Occipital lobe (tissue), 2 donors: Measurements from ENCODE around the gene CDC42EP5. TPM values are rescaled to one million over a fixed set of nuclear protein-coding genes. Genes with fewer than 3 reads are reported as not detected.
"Not testable (repeated sequence)": the region's sequence is repeated elsewhere in the genome, so short reads cannot be mapped to it uniquely, and the experiment has no call there.

Source experiments
- DNase-seq: peaks from one replicate; lab custom pipeline; 2025; lab: John Stamatoyannopoulos, UW
- total RNA-seq: library from RNA; depleted of rRNA; stranded (reverse); fragments of >200 nt; gene quantifications from one replicate; pipeline ENCODE4 v1.2.3, GENCODE V29; 2014

The CDC42EP5 gene
- total RNA-seq, 1 donor from 2014 or later = 1.2 TPM

DNA sequence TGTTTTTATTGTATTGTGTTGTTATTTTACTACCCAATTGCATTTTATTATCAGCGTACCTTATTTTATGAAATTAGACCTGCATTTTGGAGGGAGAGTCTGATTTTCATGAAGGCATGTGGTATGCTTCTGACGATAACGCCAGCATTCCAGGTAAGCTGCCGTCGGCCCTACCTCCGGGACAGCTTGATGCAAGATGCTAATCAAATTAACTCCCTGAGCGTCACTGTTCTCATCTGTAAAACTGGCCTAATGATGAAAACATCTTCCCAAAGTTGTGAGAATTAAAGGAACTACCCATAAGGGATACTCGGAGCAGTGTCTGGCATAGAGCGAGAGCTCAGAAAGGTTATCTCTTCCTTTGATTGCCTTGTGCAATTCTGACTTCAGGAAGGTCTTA lies 16.7 kb upstream of the CDC42EP5 start:
- DNase-seq = no peak

DNA sequence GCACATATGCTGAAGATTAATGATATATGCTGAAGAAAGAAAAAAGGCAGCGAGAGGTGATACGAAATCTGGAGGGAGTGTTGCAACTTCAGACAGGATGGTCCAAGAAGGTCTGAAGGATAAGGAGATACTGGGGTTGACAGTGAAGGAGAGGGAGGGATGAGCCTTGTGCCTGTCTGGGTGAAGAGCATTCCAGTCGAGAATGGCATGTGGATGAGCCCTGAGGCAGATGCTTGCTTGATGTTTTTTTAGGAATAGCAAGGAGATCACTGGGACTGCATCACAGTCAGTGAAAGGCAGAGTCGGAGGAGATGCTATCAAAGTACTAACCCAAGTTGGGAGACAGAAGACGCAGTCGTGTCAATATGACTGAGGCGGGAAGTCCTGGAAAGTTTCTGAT lies 16.2 kb upstream of the CDC42EP5 start:
- no peak for DNase-seq

DNA sequence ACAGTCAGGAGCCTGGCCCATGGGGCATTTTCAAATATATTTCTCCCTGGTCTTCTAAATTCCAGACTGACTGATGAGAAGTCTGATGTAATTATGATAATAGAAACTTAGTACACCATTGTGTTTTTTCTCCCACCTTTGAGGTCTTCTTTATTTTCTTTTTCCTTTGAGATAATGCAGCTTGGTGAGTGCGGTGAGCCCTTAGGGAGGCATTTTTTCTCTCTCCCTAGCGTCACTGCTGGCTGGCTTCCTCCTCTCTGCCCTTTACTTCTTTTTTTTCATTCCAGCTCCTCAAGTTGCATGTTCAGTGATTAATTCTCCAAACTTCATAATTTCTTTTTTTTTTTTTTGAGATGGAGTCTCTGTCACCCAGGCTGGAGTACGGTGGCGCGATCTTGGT lies 12.8 kb upstream of the CDC42EP5 start:
- DNase-seq = no peak

DNA sequence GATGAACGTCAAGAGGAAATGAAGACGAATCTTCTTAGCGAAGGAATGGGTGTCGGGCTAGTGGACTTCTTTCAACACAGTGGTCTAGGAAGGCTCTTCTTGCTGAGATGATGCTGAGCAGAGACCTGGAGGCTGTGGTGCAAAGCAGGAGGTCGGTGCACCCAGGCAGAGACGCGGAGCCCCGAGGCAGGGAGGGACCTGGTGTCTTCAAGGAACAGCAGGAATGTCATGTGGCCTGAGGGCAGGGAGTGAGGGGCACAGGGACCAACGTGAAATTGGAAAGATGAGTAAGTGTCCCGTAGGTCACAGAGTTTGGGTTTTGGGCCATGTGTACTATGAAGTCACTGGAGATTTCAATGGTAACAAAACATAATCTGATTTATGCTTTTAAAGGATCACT lies 11.4 kb upstream of the CDC42EP5 start:
- no peak for DNase-seq

DNA sequence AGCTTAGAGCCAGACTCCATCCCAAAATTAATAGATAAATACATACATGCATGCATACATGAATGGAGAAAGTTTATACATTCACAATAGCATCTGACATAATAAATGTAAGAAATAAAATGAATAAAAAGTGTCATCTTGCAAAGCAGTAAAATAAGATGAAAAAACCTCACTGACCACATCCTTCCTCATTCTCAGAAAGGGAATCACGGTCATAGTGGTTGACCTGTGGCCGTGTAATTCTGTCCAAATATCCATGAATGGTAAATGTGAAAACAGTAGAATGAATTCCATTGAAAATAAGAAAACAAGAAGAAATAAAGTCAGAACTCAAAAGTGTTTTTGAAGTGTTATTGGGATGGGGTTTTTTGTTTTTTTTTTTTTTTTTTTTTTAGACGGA lies 9.8 kb upstream of the CDC42EP5 start:
- no peak for DNase-seq

- no peak for DNase-seq
These were observed 8.3 kb upstream of the CDC42EP5 start for GRCh38 chr19:54481326-54481930.

GRCh38 chr19:54480051-54480450 lies 7.0 kb upstream of the CDC42EP5 start:
- DNase-seq = no peak

DNA sequence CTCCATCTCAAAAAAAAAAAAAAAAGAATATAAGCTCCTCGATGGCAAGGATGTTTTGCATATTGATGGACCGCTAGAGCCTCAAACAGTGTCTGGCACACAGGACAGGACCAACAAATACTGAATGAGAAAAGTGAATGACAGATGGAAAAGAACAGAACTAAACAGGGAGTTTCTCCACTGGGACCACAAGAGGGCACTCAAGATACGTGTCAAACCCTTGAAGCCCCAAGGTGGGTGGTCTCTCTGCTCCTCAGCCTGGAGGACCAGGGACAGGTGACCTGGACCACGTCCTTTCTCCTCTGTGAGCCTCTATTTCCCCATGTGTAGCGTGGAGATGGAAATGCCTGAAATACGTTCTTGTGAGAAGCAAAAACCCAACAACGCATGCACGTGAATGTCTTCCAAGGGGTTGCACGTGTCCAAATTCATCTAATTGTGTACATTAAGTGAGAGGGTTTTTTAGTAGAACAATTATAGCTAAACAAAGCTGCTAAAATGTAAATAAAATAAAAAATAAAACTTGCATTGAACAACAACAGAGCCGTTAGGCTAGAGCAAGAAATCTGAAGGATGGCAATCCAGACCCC lies 5.7 kb upstream of the CDC42EP5 start:
- no peak for DNase-seq

DNA sequence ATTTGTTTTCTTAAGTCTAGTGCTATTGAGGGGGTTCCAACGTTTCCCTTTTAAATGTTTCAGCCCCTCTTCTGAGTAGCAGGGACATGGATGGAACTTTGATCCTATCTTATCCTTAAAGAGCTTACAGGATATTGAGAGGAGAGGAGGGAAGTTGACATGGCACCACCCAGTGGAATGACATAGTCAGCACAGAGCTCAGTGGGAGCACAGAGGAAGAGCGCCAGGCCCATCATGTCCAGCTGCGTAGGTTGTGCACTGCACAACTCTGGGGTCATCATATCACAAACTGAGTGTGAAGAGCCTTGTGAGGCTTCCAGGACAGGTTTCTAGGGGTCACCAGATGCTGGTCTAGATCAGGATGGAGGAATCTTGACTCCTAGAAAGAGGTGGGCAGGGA lies 4.6 kb upstream of the CDC42EP5 start:
- DNase-seq = no peak

- no peak for DNase-seq
These were observed 2.6 kb upstream of the CDC42EP5 start for GRCh38 chr19:54475706-54476105.

GRCh38 chr19:54473892-54474372 lies 836 bp upstream of the CDC42EP5 start:
- no peak for DNase-seq

DNA sequence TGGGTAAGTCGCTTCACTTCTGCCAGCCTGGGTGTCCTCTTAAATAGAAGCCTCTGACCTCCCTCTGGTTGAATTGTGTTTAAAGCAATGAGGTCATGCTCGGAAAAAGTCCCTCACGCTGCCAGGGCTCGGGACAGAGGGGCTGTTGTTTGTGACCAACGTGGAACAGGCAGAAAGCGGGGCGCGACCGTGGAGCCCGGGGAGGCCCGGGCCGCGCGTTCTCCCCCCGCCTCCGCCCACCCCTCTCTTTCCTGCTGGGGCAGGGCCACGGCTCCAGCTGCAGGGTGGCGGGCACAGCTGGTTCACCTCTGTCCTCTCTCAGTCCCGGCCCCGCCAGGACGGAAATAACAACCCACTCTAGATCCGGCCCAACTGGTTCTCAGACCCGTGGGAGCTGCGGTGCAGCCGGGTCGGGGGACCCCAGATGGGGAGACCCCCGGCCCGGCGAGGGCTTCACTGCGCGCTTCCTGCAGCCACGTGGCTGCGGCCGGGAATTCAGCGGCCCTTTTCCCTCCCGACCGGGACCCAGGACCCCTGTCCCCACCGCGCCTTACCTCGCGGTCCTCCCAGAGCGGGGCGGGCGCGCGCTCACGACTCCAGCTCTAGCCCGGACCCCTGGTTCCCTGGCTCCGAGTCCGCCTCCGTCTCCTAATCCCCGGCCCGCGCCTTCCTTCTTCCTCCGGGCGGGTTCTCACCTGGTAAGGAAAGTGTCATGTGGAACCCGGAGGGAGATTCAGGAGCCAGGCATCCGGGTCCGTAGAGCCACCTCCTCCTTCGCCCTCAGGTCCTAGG lies 1.9 kb downstream of the CDC42EP5 start:
- no peak for DNase-seq

DNA sequence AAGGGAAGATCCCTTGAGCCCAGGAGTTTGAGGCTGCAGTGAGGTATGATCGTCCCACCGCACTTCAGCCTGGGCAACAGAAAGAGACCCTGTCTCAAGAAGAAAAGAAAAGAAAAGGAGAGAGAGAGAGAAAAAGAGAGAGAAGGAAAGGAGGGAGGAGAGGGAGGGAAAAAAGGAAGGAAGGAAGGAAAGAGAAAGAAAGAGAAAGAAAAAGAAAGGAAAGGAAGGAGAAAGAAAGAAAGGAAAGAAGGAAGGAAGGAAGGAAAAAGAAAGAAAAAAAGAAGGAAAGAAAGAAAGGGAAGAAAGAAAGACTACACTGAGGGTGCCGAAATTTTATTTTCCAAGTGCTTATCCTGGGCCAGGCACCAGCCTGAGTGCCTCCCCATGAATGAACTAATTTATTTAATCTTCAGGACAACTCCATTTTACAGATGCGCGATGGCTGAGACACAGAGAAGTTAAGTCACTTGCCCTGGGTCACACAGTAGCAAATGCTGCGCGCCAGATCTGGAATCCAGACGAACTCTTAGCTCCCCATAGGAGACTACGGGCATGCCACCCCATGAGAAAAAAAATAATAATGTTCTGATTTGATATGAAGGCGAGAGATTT lies 2.7 kb downstream of the CDC42EP5 start:
- DNase-seq = no peak

GRCh38 chr19:54469496-54469934 lies 3.6 kb downstream of the CDC42EP5 start:
- no peak for DNase-seq

- DNase-seq = not testable (repeated sequence)
These were observed 7.0 kb downstream of the CDC42EP5 start for GRCh38 chr19:54466110-54466480.

- no peak for DNase-seq
These were observed 7.5 kb downstream of the CDC42EP5 start for GRCh38 chr19:54465426-54466109.

- peak; percentile 77 for DNase-seq
These were observed 8.3 kb downstream of the CDC42EP5 start for GRCh38 chr19:54464630-54465425.

- DNase-seq = peak; percentile 79
These were observed 9.0 kb downstream of the CDC42EP5 start for GRCh38 chr19:54464044-54464629.

GRCh38 chr19:54463531-54464043 lies 9.5 kb downstream of the CDC42EP5 start, which contains the start of gene LENG9:
Gene LENG9 (minus strand): TSS chr19:54463778. CDS start chr19:54463526, 252 bp downstream.
- DNase-seq = peak; percentile 91
